Measurements from ENCODE around the gene INPP5A. TPM values are rescaled to one million over a fixed set of nuclear protein-coding genes. Genes with fewer than 3 reads are reported as not detected.

The INPP5A gene
- total RNA-seq, 1 experiment from 2014 or later: 12.3 TPM

DNA sequence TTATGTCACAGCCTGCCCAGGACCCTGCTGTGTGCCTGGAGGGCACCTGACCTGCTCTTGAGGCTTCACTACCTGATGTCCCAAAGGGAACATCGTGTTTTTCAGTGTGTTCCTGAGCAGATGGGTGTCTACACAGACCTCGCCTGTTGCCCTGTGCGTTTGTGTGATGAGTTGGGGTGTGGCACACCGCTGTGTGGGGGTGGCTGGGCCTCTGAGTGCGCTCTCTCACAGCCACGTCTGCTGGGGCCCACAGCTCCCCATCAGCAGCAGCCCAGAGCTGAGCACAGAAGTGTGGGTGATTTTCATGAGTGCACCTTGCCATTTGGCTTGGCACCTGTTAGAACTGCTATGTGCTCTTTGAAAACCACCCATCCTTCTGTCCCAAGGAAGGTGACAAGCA, 126.8 kb downstream of the INPP5A start:
- ChIA-PET CTCF (no interaction called here), RAD21 (ENCODE audit: low non-redundant PET in 1 of 2, low total read pairs in 2 of 2, uncharacterized antibody in 2 of 2, unreplicated experiment in 2 of 2) (no interaction called here), POLR2A (no interaction called here)
- Histone ChIP-seq H4K20me1 (ENCODE audit: insufficient read depth) (no peaks in the 10 kb centered on the region), H3K4me3 (replicated peaks in 1 of 2; ENCODE audit: low read depth in 1 of 2, low read length in 2 of 2) (no peak overlapping the region), H3K36me3 (ENCODE audit: control insufficient read depth in 1 of 2, insufficient read depth in 2 of 2, low read length in 2 of 2) (no peaks in the 10 kb centered on the region), H3K9me2 (ENCODE audit: insufficient read depth) (no peaks in the 10 kb centered on the region), H3K4me2 (ENCODE audit: low read length) (no peak overlapping the region), H3K27ac (ENCODE audit: low read depth, low read length) (no peak overlapping the region), H3K27me3 (ENCODE audit: insufficient read depth, low read length) (no peaks in the 10 kb centered on the region), H3K9me3 (ENCODE audit: control insufficient read depth in 1 of 2, insufficient read depth in 1 of 2, low read depth in 1 of 2, low read length in 2 of 2) (no peaks in the 10 kb centered on the region), H2AFZ (ENCODE audit: low read depth, low read length, poor library complexity, severe bottlenecking) (no peak overlapping the region), H3K79me2 (ENCODE audit: insufficient read depth, low read length) (no peaks in the 10 kb centered on the region), H3K9ac (ENCODE audit: low read length) (no peak overlapping the region), H3K4me1 (ENCODE audit: control insufficient read depth in 1 of 2, insufficient read depth in 2 of 2, low read length in 2 of 2) (peaks cover 0 to 7% of the 10 kb centered on the region in 2 experiments; a peak in 1 of 4 replicates)
- intact Hi-C loops (cut with micrococcal nuclease): no loop called here
- no peak for ATAC-seq
- TF ChIP-seq, protein P1, sequence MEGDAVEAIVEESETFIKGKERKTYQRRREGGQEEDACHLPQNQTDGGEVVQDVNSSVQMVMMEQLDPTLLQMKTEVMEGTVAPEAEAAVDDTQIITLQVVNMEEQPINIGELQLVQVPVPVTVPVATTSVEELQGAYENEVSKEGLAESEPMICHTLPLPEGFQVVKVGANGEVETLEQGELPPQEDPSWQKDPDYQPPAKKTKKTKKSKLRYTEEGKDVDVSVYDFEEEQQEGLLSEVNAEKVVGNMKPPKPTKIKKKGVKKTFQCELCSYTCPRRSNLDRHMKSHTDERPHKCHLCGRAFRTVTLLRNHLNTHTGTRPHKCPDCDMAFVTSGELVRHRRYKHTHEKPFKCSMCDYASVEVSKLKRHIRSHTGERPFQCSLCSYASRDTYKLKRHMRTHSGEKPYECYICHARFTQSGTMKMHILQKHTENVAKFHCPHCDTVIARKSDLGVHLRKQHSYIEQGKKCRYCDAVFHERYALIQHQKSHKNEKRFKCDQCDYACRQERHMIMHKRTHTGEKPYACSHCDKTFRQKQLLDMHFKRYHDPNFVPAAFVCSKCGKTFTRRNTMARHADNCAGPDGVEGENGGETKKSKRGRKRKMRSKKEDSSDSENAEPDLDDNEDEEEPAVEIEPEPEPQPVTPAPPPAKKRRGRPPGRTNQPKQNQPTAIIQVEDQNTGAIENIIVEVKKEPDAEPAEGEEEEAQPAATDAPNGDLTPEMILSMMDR (IDR thresholded peaks at IDR 0.05 in 2 of 3, conservative IDR thresholded peaks at IDR 0.05 in 1 of 3; ENCODE audit: borderline replicate concordance in 1 of 3, insufficient read depth in 1 of 3, low read depth in 2 of 3, low read length in 2 of 3): no peak
- no peak for TF ChIP-seq SIN3A (IDR thresholded peaks at IDR 0.05; ENCODE audit: low read depth)
- no peak for TF ChIP-seq SP1 (IDR thresholded peaks at IDR 0.05; ENCODE audit: low read depth)
- TF ChIP-seq YY1 (IDR thresholded peaks at IDR 0.05; ENCODE audit: extremely low read depth, insufficient replicate concordance, low read depth, low read length): no peak
- no peak for TF ChIP-seq ZNF274 (IDR thresholded peaks at IDR 0.05; ENCODE audit: low read depth, low read length)
- TF ChIP-seq SRF (IDR thresholded peaks at IDR 0.05; ENCODE audit: low read depth): no peak
- no peak for TF ChIP-seq CEBPB (IDR thresholded peaks at IDR 0.05; ENCODE audit: low read depth)
- TF ChIP-seq EZH2phosphoT487 (IDR thresholded peaks at IDR 0.05; ENCODE audit: borderline replicate concordance): no peak
- no peak for DNase-seq (ENCODE audit: low read depth, low spot score)
- BruUV-seq (replicated peaks): no TSS peak

DNA sequence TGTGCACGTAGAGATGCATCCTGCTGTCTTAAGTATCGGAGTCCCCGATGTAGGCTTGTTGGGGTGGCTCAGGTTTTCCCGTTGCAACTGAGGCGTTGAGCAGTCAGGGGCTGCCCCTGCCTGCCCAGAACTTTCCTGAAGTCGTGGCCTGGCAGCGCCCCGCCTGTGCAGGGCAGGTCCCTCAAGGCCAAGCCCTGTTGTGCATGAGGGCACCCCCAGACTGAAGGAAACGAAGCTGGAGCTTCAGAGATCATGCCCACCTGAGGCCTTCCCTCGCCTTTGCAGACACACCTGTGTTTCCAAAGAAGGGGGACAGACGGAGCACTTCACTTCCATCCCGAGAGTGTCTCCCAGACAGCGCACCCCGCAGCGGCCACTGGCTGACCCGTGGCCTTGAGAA, 127.3 kb downstream of the INPP5A start:
- no peaks in the 10 kb centered on the region for H3K27me3 ChIP-seq (ENCODE audit: insufficient read depth, low read length)
- no peak for ATAC-seq
- intact Hi-C loops (cut with micrococcal nuclease): no loop called here
- H3K4me3 ChIP-seq (replicated peaks in 1 of 2; ENCODE audit: low read depth in 1 of 2, low read length in 2 of 2): no peak overlapping the region
- H3K9ac ChIP-seq (ENCODE audit: low read length): no peak overlapping the region
- peaks cover 0 to 7% of the 10 kb centered on the region in 2 experiments; a peak in 1 of 4 replicates for H3K4me1 ChIP-seq (ENCODE audit: control insufficient read depth in 1 of 2, insufficient read depth in 2 of 2, low read length in 2 of 2)
- no peak overlapping the region for H3K27ac ChIP-seq (ENCODE audit: low read depth, low read length)
- DNase-seq (ENCODE audit: low read depth, low spot score): no peak
- RAD21 ChIA-PET (ENCODE audit: low non-redundant PET in 1 of 2, low total read pairs in 2 of 2, uncharacterized antibody in 2 of 2, unreplicated experiment in 2 of 2): no interaction called here
- POLR2A ChIA-PET: no interaction called here
- H4K20me1 ChIP-seq (ENCODE audit: insufficient read depth): no peaks in the 10 kb centered on the region
- H3K4me2 ChIP-seq (ENCODE audit: low read length): no peak overlapping the region
- H3K36me3 ChIP-seq (ENCODE audit: control insufficient read depth in 1 of 2, insufficient read depth in 2 of 2, low read length in 2 of 2): no peaks in the 10 kb centered on the region
- no peaks in the 10 kb centered on the region for H3K9me2 ChIP-seq (ENCODE audit: insufficient read depth)
- BruUV-seq (replicated peaks): no TSS peak
- H3K9me3 ChIP-seq (ENCODE audit: control insufficient read depth in 1 of 2, insufficient read depth in 1 of 2, low read depth in 1 of 2, low read length in 2 of 2): no peaks in the 10 kb centered on the region
- CTCF ChIA-PET: no interaction called here
- no peaks in the 10 kb centered on the region for H3K79me2 ChIP-seq (ENCODE audit: insufficient read depth, low read length)
- H2AFZ ChIP-seq (ENCODE audit: low read depth, low read length, poor library complexity, severe bottlenecking): no peak overlapping the region
- TF ChIP-seq CEBPB (IDR thresholded peaks at IDR 0.05; ENCODE audit: low read depth) (no peak), EZH2phosphoT487 (IDR thresholded peaks at IDR 0.05; ENCODE audit: borderline replicate concordance) (no peak), POLR2AphosphoS5 (IDR thresholded peaks at IDR 0.05; ENCODE audit: low read depth, low read length) (no peak), EGR1 (IDR thresholded peaks at IDR 0.05; ENCODE audit: low read depth) (no peak), FOSL1 (IDR thresholded peaks at IDR 0.05; ENCODE audit: low read depth) (no peak), SP1 (IDR thresholded peaks at IDR 0.05; ENCODE audit: low read depth) (no peak), ELF1 (IDR thresholded peaks at IDR 0.05; ENCODE audit: borderline replicate concordance, low read depth) (no peak), CBX3 (IDR thresholded peaks at IDR 0.05; ENCODE audit: low read depth) (no peak), YY1 (IDR thresholded peaks at IDR 0.05; ENCODE audit: extremely low read depth, insufficient replicate concordance, low read depth, low read length) (no peak)
- TF ChIP-seq, protein P2, sequence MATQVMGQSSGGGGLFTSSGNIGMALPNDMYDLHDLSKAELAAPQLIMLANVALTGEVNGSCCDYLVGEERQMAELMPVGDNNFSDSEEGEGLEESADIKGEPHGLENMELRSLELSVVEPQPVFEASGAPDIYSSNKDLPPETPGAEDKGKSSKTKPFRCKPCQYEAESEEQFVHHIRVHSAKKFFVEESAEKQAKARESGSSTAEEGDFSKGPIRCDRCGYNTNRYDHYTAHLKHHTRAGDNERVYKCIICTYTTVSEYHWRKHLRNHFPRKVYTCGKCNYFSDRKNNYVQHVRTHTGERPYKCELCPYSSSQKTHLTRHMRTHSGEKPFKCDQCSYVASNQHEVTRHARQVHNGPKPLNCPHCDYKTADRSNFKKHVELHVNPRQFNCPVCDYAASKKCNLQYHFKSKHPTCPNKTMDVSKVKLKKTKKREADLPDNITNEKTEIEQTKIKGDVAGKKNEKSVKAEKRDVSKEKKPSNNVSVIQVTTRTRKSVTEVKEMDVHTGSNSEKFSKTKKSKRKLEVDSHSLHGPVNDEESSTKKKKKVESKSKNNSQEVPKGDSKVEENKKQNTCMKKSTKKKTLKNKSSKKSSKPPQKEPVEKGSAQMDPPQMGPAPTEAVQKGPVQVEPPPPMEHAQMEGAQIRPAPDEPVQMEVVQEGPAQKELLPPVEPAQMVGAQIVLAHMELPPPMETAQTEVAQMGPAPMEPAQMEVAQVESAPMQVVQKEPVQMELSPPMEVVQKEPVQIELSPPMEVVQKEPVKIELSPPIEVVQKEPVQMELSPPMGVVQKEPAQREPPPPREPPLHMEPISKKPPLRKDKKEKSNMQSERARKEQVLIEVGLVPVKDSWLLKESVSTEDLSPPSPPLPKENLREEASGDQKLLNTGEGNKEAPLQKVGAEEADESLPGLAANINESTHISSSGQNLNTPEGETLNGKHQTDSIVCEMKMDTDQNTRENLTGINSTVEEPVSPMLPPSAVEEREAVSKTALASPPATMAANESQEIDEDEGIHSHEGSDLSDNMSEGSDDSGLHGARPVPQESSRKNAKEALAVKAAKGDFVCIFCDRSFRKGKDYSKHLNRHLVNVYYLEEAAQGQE (IDR thresholded peaks at IDR 0.05; ENCODE audit: low read depth): no peak
